Sigmoid colon (tissue), 7 donors: ENCODE measurements around the gene SCAMP1. TPM values are rescaled to one million over a fixed set of nuclear protein-coding genes. Genes with fewer than 3 reads are reported as not detected.
"Not testable (repeated sequence)": the region's sequence is repeated elsewhere in the genome, so short reads cannot be mapped to it uniquely, and the experiment has no call there.

Experiments
- DNase-seq: peaks from one replicate; pipeline ENCODE4 v3.0.0-alpha.2; 2019
- H3K27ac ChIP-seq, 4 donors: fragments of 200-600 bp; sonication (generic); one replicate each; pipeline ENCODE4 v1.5.1; 2016 to 2019; ENCODE audit warnings: mild to moderate bottlenecking in 1 of 4
- H3K27me3 ChIP-seq, 3 donors: fragments of 200-600 bp; sonication (generic); one replicate each; pipeline ENCODE4 v1.5.1; 2019; ENCODE audit warnings: mild to moderate bottlenecking in 1 of 3
- H3K36me3 ChIP-seq, 4 donors: fragments of 200-600 bp; sonication (generic); one replicate each; pipeline ENCODE4 v1.5.1; 2016 to 2019
- H3K4me1 ChIP-seq, 4 donors: fragments of 200-600 bp; sonication (generic); one replicate each; pipeline ENCODE4 v1.5.1; 2017 to 2019
- H3K4me3 ChIP-seq, 4 donors: fragments of 200-600 bp; sonication (generic); one replicate each; pipeline ENCODE4 v1.5.1; 2017 to 2019; ENCODE audit warnings: mild to moderate bottlenecking in 2 of 4, moderate library complexity in 1 of 4
- H3K9me3 ChIP-seq, 4 donors: fragments of 200-600 bp in 3 of 4; sonication (generic) in 3 of 4; one replicate each; pipeline versions ENCODE4 v1.5.1 to v1.6.1; 2013 to 2019
- CTCF ChIP-seq, 4 experiments: fragments of 450-650 bp in 3 of 4; fragments of 200-600 bp in 1 of 4; IDR thresholded peaks; one replicate each; pipeline ENCODE4 v1.5.1; 2016 to 2019; ENCODE audit warnings: antibody characterized with exemption in 4 of 4, mild to moderate bottlenecking in 3 of 4, moderate library complexity in 2 of 4
- EP300 ChIP-seq, 4 donors: sonication (generic); formaldehyde crosslinking; IDR thresholded peaks; one replicate each; pipeline ENCODE4 v1.6.1; 2017; ENCODE audit warnings: antibody characterized with exemption in 4 of 4
- POLR2A ChIP-seq, 2 donors: fragments of 450-650 bp; IDR thresholded peaks; one replicate each; pipeline ENCODE4 v1.6.1; 2016; ENCODE audit warnings: antibody characterized with exemption in 2 of 2, mild to moderate bottlenecking in 2 of 2, moderate library complexity in 2 of 2
- POLR2AphosphoS5 ChIP-seq, 4 donors: sonication (generic); formaldehyde crosslinking; IDR thresholded peaks; one replicate each; pipeline ENCODE4 v1.6.1; 2017; ENCODE audit warnings: antibody characterized with exemption in 4 of 4
- WGBS, 2 donors: extraction: QIAGEN DNeasy Blood & Tissue Kit; methylation state at CpG; one replicate each; pipeline ENCODE4 v1.1.7; 2013; 5-methylcytosine and 5-hydroxymethylcytosine counted together
- intact Hi-C: fragments of 100-400 bp; cut with DNase I; formaldehyde crosslinking; loops from one replicate; pipeline ENCODE4 v1.15.1; 2023
- polyA plus RNA-seq, 3 donors: library from polyadenylated mRNA; stranded (reverse); fragments of 200-250 nt; gene quantifications; one replicate each; pipeline ENCODE4 v1.2.3, GENCODE V29; 2013
- total RNA-seq, 4 donors: library from RNA; depleted of rRNA; stranded (reverse); fragments of >200 nt; gene quantifications; one replicate each; pipeline ENCODE4 v1.1.0, GENCODE V29; 2016
- donor health status: healthy with polysubstance abuse.
- donor health status: Bipolar disorder and iron deficiency.
- donor health status: healthy.

SCAMP1 gene
- total and polyA plus RNA-seq, 7 donors, result 3.9 to 45.3 (median 31.0) TPM

DNA sequence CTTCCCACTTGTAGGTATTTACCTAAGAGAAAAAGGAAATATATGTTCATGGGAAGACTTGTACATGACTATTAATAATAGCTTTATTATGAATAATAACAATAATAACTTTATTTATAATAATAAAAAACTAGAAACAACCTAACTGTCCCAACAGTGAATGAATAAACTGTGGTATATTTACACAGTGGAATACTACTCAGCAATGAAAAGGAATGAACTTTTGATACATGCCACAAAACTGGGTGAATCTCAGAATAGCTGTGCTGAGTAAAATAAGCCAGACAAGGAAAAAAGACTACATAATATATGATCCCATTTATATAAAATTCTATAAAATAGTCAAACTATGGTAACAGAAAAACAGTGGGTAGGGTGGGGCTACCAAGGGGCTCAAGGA lies 88.7 kb downstream of the SCAMP1 start:
- no peak for DNase-seq
- no peak overlapping the region for H3K4me3 ChIP-seq

DNA sequence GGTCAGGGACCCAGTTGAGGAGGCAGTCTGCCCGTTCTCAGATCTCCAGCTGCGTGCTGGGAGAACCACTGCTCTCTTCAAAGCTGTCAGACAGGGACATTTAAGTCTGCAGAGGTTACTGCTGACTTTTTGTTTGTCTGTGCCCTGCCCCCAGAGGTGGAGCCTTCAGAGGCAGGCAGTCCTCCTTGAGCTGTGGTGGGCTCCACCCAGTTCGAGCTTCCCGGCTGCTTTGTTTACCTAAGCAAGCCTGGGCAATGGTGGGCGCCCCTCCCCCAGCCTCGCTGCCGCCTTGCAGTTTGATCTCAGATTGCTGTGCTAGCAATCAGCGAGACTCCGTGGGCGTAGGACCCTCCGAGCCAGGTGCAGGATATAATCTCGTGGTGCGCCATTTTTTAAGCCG lies 97.1 kb downstream of the SCAMP1 start:
- DNase-seq, H3K9me3 ChIP-seq, H3K27ac ChIP-seq, H3K27me3 ChIP-seq, H3K4me1 ChIP-seq, H3K4me3 ChIP-seq, intact Hi-C loops, H3K36me3 ChIP-seq: not testable (repeated sequence)
- 82 to 84% methylated on average over 14 of the region's 14 CpGs for WGBS, 2 donors

More for the DNA sequence above, 88.7 kb downstream of the SCAMP1 start:
- Histone ChIP-seq H3K36me3 (peaks cover 0 to 7% (median 2%) of the 10 kb centered on the region in 4 donors), H3K9me3 (no peaks in the 10 kb centered on the region), H3K27ac (no peak overlapping the region), H3K27me3 (no peaks in the 10 kb centered on the region), H3K4me1 (no peaks in the 10 kb centered on the region)
- intact Hi-C loops, result no loop called here
- no peak for TF ChIP-seq POLR2A (IDR thresholded peaks at IDR 0.05)
- TF ChIP-seq EP300 (IDR thresholded peaks at IDR 0.05), result no peak
- TF ChIP-seq CTCF (IDR thresholded peaks at IDR 0.05), result no peak
- TF ChIP-seq POLR2AphosphoS5 (IDR thresholded peaks at IDR 0.05), result no peak

GRCh38 chr5:78458843-78459242 lies 98.4 kb downstream of the SCAMP1 start:
- intact Hi-C loops, result no loop called here
- Histone ChIP-seq H3K4me1 (no peaks in the 10 kb centered on the region), H3K4me3 (no peak overlapping the region), H3K36me3 (peaks cover 0 to 8% (median 0%) of the 10 kb centered on the region in 4 donors), H3K9me3 (no peaks in the 10 kb centered on the region), H3K27ac (no peak overlapping the region), H3K27me3 (no peaks in the 10 kb centered on the region)
- TF ChIP-seq CTCF (IDR thresholded peaks at IDR 0.05) (no peak), POLR2A (IDR thresholded peaks at IDR 0.05) (no peak), EP300 (IDR thresholded peaks at IDR 0.05) (no peak), POLR2AphosphoS5 (IDR thresholded peaks at IDR 0.05) (no peak)
- DNase-seq, result no peak
- WGBS, 2 donors, result 86 to 93% methylated on average over 2 of the region's 2 CpGs

DNA sequence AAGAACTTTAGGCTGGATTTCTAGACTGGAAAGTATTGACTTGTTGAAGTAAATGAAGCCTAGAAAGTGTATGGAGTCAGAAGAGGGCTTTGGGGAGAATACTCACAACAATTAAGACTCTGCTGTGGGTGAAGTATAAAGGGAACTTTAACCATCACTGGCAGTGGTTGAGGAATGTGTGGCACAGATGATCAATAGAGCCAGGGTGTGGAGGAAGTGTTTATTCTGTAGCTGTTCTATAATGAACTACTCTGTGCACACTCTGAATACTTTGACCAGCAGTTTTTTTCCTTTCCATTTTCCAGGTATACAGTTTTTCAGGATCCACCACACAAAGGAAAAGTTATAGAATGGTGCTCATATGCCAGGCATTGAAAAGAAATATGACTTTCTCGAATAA lies 106.7 kb downstream of the SCAMP1 start:
- Histone ChIP-seq H3K27me3 (no peaks in the 10 kb centered on the region), H3K9me3 (no peaks in the 10 kb centered on the region), H3K4me3 (no peak overlapping the region), H3K4me1 (peaks cover 0 to 4% (median 0%) of the 10 kb centered on the region in 4 donors), H3K36me3 (peaks cover 0 to 7% (median 0%) of the 10 kb centered on the region in 4 donors), H3K27ac (no peak overlapping the region)
- 96 to 100% methylated on average over 1 of the region's 1 CpG for WGBS, 2 donors
- intact Hi-C loops, result loop anchor here (5.0 kb wide), 2 partner anchors 180 to 495 kb away; partner anchors contain the start of gene LHFPL2
- no peak for TF ChIP-seq POLR2AphosphoS5 (IDR thresholded peaks at IDR 0.05)
- no peak for TF ChIP-seq CTCF (IDR thresholded peaks at IDR 0.05)
- TF ChIP-seq EP300 (IDR thresholded peaks at IDR 0.05), result no peak
- no peak for TF ChIP-seq POLR2A (IDR thresholded peaks at IDR 0.05)
- no peak for DNase-seq

- TF ChIP-seq POLR2AphosphoS5 (IDR thresholded peaks at IDR 0.05) (no peak), EP300 (IDR thresholded peaks at IDR 0.05) (no peak), CTCF (IDR thresholded peaks at IDR 0.05) (peak; percentile 53 to 80 (median 76)), POLR2A (IDR thresholded peaks at IDR 0.05) (no peak)
- no peaks in the 10 kb centered on the region for H3K9me3 ChIP-seq
- H3K27me3 ChIP-seq, result no peaks in the 10 kb centered on the region
- H3K4me1 ChIP-seq, result peaks cover 0 to 4% (median 0%) of the 10 kb centered on the region in 4 donors
- peaks cover 0 to 7% (median 0%) of the 10 kb centered on the region in 4 donors for H3K36me3 ChIP-seq
- intact Hi-C loops, result loop anchor here (5.0 kb wide), 2 partner anchors 179 to 494 kb away; partner anchors contain the start of gene LHFPL2
- 20 to 34% methylated on average over 3 of the region's 3 CpGs for WGBS, 2 donors
- DNase-seq, result no peak
- no peak overlapping the region for H3K27ac ChIP-seq
- H3K4me3 ChIP-seq, result no peak overlapping the region
Measured at GRCh38 chr5:78467752-78468357, 107.4 kb downstream of the SCAMP1 start.
